HAP-1 (cell line): Measurements from ENCODE around the gene HNRNPM.
A peak's percentile ranks its signal among the peaks of the same experiment; 100 is the strongest.
"Not testable (repeated sequence)": the region's sequence is repeated elsewhere in the genome, so short reads cannot be mapped to it uniquely, and the experiment has no call there.

ENCODE experiments used
- DNase-seq, 2 experiments: peaks; one replicate each; pipeline ENCODE4 v3.0.0-alpha.2; 2016 to 2020; ENCODE audit warnings: low spot score in 2 of 2
- H3K27me3 ChIP-seq: fragments of 250-450 bp; sonication (Bioruptor Pico); 2 replicates; pipeline ENCODE4 v1.5.1; 2020; ENCODE audit warnings: low read depth, mild to moderate bottlenecking, moderate library complexity
- H3K36me3 ChIP-seq: fragments of 250-450 bp; sonication (Bioruptor Pico); replicated peaks from 2 replicates; pipeline ENCODE4 v1.5.1; 2020; ENCODE audit warnings: mild to moderate bottlenecking
- H3K4me1 ChIP-seq: fragments of 250-450 bp; sonication (Bioruptor Pico); 2 replicates; pipeline ENCODE4 v1.5.1; 2020; ENCODE audit warnings: mild to moderate bottlenecking
- H3K4me3 ChIP-seq: fragments of 250-450 bp; sonication (Bioruptor Pico); 2 replicates; pipeline ENCODE4 v1.5.1; 2020; ENCODE audit warnings: mild to moderate bottlenecking, moderate library complexity
- H3K9me3 ChIP-seq: fragments of 250-450 bp; sonication (Bioruptor Pico); 2 replicates; pipeline ENCODE4 v1.5.1; 2020; ENCODE audit warnings: mild to moderate bottlenecking, moderate library complexity
- in situ Hi-C: fragments of 300-500 bp; cut with MboI; formaldehyde crosslinking; loops from 3 replicates; pipeline ENCODE4 v1.14.3; 2020; ENCODE audit warnings: low sequenced_read_pairs, inconsistent platforms, mixed read lengths

HNRNPM gene

DNA sequence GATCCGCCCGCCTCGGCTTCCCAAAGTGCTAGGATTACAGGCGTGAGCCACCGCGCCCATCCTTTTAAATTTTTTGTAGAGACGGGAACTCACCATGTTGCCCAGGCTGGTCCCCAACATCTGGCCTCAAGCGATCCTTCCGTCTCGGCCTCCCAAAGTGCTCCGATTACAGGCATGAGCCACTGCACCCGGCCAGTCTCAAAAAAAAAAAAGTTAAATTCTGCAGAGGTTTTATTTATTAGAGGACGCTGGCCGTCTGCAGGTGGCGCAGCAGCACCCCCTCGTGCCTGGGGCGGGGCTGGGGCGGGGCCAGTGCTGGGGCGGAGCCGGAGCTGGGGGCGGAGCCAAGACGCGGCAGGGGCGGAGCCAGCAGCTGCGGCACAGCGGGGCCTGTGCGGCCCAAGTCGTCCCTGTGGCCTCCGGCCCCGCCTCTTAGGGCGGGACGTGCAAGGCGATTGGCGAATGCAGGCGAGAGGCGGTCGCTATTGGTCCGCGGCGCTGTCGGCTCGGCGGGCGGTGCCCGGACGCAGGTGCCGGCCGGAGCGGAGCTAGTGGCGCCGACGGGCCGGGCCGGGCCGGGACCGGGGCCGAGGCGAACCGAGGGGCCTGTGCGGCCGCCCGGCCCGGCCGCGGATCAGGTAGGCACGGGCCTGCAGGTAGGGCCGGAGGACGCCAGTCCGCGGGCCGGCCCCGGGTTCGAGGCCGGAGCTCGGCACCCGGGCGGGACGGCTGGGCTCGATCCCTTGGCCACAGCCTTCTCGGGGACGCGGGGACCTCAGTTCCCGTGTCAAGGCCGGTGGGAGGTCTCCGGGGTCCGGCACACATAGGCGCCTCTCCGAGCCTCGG lies 31.8 kb upstream of the HNRNPM start, which contains the start of gene MARCHF2:
MARCHF2 (plus strand) TSS at position 523 of the 846 bp plus-strand sequence. CDS start 8,536 bp downstream, outside the sequence.
- H3K9me3 ChIP-seq: no peaks in the 10 kb centered on the region
- peak within 1 kb of the TSS; percentile 55 for H3K4me3 ChIP-seq
- peaks cover 18% of the 10 kb centered on the region for H3K4me1 ChIP-seq
- no peaks in the 10 kb centered on the region for H3K36me3 ChIP-seq
- peak; percentile 94 to 96 for DNase-seq
- H3K27me3 ChIP-seq: no peaks in the 10 kb centered on the region
- in situ Hi-C loops: no loop called here

DNA sequence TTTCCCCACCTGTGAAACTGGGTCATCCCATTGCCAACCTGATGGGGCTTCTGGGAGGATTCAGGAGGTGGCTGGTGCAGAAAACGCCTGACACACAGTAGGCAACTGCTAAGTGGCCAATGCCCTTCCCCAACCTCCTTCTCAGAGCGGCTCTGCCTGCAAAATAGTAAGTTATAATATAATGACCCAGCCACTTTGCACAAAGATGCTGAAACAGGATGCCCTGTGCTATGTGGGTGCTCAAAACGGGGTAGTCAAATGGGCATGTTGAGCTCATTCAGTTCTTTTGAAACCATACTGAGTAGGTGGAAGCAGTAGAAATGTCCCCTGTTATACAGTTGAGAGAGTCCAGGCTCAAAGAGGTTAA lies 31.2 kb upstream of the HNRNPM start:
- H3K27me3 ChIP-seq: no peaks in the 10 kb centered on the region
- DNase-seq: no peak
- peaks cover 18% of the 10 kb centered on the region for H3K4me1 ChIP-seq
- in situ Hi-C loops: no loop called here
- H3K9me3 ChIP-seq: no peaks in the 10 kb centered on the region
- no peaks in the 10 kb centered on the region for H3K36me3 ChIP-seq
- H3K4me3 ChIP-seq: peak overlapping the region; percentile 55

DNA sequence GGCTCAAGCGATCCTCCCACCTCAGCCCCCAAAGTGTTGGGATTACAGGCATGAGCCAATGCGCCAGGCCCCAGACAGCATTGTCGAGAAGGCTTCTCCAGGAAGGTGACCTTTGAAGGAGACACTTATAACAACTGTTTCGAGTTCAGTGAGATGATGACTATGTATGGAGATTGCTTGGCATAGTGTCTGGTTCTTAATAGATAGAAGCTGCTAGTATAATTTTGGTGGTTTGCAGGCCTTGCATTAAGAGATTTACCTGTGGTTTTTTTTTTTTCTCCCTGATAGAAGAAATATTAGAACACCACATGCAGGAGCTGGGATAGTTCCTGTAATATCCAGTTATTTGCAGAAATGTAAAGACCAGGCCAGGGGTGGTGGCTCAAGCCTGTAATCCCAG lies 28.0 kb upstream of the HNRNPM start:
- DNase-seq: no peak
- in situ Hi-C loops: no loop called here
- H3K4me3 ChIP-seq: no peak overlapping the region
- H3K9me3 ChIP-seq: no peaks in the 10 kb centered on the region
- H3K27me3 ChIP-seq: no peaks in the 10 kb centered on the region
- peaks cover 18% of the 10 kb centered on the region for H3K4me1 ChIP-seq
- no peaks in the 10 kb centered on the region for H3K36me3 ChIP-seq

DNA sequence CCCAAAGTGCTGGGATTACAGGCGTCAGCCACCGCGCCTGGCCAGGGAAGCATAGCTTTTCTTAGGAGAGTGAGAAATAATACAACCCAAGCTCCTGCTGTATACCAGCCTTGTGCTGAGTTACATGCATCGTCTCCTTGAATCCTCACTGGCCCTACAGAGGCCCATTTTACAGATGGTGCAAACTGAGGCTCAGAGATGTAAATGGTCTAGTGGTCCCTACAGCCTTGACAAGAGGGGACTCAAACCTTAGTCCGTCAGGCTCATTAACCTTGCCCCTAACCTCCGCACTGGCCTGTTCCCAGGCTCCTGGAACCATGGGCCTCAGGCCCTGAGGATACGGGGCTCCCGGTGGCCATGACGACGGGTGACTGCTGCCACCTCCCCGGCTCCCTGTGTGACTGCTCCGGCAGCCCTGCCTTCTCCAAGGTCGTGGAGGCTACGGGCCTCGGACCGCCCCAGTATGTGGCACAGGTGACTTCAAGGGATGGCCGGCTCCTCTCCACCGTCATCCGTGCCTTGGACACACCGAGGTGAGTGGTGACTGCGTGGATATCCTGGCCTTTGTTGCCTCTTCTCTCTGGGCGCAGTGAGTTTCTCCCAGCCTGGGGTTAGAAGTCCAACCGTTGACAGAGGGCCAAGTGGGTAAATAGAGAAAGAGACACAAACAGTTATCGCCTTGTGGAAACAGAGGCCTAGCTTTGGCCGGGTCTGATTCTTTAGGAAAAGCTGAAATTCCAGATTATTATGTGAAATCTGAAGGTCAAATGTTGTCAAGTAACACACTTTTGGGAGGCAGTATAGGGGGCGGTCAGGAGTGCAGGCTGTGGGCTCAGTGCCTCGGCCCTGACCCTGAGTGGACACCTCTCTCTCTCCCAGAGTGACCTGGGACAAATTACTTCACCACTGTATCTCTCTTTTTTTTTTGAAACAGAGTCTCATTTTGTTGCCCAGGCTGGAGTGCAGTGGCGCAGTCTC lies 23.0 kb upstream of the HNRNPM start:
- no peak for DNase-seq
- Histone ChIP-seq H3K27me3 (no peaks in the 10 kb centered on the region), H3K9me3 (no peaks in the 10 kb centered on the region), H3K4me3 (no peak overlapping the region), H3K36me3 (no peaks in the 10 kb centered on the region), H3K4me1 (peaks cover 2% of the 10 kb centered on the region; the same call in 1 of the 2 replicates)
- in situ Hi-C loops: no loop called here

DNA sequence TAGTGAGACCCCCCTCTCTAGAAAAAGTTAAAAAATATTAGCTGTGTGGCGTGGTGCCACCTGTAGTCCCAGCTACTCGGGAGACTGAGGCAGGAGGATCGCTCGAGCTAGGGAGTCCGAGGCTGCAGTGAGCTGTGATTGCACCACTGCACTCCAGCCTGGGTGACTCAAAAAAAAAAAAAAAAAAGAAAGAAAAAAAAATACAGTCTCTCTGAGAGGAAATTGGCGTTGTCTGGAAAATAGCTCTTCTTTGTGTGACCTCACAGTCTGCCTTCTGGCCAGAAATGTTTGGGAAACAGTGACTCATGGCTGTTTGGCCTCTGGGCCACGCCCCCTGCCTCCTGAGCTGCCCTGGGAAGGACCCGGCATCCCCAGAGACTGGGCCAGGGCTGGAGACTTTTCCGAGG lies 21.0 kb upstream of the HNRNPM start:
- Histone ChIP-seq H3K36me3 (no peaks in the 10 kb centered on the region), H3K9me3 (no peaks in the 10 kb centered on the region), H3K4me3 (no peak overlapping the region), H3K27me3 (no peaks in the 10 kb centered on the region), H3K4me1 (peaks cover 2% of the 10 kb centered on the region; the same call in 1 of the 2 replicates)
- in situ Hi-C loops: no loop called here
- peak; percentile 35 to 73 for DNase-seq

DNA sequence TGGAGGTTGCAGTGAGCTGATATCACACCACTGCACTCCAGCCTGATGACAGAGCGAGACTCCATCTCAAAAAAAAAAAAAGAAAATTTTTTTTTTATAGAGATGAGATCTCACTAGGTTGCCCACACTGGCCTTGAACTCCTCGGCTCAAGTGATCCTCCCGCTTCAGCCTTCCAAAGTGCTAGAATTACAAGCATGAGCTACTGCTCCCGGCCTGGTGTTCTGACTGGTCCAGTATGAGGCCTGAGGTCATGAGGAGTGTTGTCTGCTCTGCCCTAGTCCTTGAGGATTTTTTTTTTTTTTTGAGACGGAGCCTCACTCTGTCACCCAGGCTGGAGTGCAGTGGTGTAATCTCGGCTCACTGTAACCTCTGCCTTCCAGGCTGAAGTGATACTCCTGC lies 19.4 kb upstream of the HNRNPM start:
- H3K36me3 ChIP-seq, H3K4me1 ChIP-seq, H3K9me3 ChIP-seq, DNase-seq, H3K4me3 ChIP-seq, H3K27me3 ChIP-seq, in situ Hi-C loops: not testable (repeated sequence)

DNA sequence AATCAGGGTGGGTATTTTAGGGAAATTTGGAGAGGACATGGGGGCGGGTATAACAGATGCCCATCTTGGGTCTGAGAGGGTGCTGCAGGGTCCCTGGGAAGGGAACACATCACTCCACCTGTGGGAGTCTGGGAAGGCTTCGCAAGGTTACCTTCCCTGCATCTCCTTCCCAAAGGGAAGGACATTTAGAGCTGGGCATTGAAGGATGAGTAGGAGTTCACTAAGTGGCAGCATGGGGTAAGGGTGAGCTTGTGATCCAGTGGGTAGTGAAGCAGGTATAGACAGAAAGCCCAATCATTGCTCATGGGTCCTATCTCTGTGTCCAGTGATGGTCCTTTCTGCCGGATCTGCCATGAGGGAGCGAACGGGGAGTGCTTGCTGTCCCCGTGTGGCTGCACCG lies 18.5 kb upstream of the HNRNPM start:
- H3K9me3 ChIP-seq: no peaks in the 10 kb centered on the region
- H3K36me3 ChIP-seq: no peaks in the 10 kb centered on the region
- peaks cover 2% of the 10 kb centered on the region; the same call in 1 of the 2 replicates for H3K4me1 ChIP-seq
- in situ Hi-C loops: no loop called here
- H3K27me3 ChIP-seq: no peaks in the 10 kb centered on the region
- H3K4me3 ChIP-seq: no peak overlapping the region
- no peak for DNase-seq

DNA sequence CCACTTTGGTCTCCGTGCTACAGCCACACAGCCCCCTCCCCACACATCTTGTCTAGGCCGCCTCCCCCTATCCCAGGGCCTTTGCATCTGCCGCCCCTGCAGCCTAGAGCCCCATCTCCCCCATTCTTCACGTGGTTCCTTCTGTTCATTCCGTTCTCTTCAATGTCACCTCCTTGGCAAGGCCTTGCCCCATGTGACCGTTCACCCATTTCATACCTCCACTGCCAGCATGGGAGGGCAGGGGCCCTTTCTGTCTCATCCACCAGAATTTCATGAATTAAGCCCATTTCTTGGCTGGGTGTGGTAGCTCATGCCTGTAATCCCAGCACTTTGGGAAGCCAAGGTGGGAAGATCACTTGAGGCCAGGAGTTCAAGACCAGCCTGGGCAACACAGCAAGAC lies 15.7 kb upstream of the HNRNPM start:
- Histone ChIP-seq H3K9me3 (no peaks in the 10 kb centered on the region), H3K4me3 (no peak overlapping the region), H3K27me3 (no peaks in the 10 kb centered on the region), H3K36me3 (no peaks in the 10 kb centered on the region), H3K4me1 (no peaks in the 10 kb centered on the region)
- in situ Hi-C loops: no loop called here
- no peak for DNase-seq

DNA sequence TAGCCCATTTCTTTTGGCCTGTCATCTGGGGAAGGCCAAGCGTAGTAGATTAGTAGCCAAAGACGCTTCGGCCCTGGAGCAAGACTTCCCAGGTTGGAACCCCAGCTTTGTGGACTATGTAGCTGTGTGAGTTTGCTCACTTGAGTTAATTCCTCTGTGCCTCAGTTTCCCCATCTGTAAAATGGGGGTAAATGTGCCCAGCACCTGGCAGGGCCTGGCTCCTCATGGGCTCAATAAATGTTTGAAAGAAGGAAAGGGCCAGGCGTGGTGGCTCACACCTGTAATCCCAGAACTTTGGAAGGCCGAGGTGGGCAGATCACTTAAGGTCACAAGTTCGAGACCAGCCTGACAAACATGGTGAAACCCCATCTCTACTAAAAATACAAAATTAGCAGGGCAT lies 14.9 kb upstream of the HNRNPM start:
- Histone ChIP-seq H3K4me3 (no peak overlapping the region), H3K9me3 (no peaks in the 10 kb centered on the region), H3K4me1 (no peaks in the 10 kb centered on the region), H3K36me3 (no peaks in the 10 kb centered on the region), H3K27me3 (no peaks in the 10 kb centered on the region)
- in situ Hi-C loops: no loop called here
- DNase-seq: no peak

DNA sequence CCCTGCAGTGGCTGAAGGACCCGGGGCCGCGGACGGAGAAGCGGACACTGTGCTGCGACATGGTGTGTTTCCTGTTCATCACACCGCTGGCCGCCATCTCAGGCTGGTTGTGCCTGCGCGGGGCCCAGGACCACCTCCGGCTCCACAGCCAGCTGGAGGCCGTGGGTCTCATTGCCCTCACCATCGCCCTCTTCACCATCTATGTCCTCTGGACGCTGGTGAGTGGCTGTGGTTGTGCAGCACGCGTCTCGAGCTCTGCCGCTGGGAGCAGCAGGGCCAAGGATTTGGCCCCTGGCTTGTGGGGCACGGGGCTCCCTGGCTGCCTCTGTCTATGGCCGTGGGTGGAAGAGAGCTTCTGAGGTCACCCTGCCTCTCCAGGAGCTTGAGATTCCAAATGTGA lies 14.1 kb upstream of the HNRNPM start:
- H3K9me3 ChIP-seq: no peaks in the 10 kb centered on the region
- in situ Hi-C loops: no loop called here
- no peak overlapping the region for H3K4me3 ChIP-seq

DNA sequence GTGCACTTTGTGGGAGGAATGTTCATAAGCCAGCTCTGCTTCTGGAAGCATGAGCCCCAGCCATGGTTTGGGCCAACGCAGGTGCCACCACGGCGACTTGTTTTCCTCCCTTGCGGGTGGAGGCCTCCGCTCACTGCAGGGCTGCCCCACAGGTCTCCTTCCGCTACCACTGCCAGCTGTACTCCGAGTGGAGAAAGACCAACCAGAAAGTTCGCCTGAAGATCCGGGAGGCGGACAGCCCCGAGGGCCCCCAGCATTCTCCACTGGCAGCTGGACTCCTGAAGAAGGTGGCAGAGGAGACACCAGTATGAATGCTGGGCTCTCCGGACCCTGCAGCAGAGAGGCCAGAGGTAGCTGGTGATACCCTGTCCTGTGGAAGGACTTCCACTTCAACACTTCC lies 6.5 kb upstream of the HNRNPM start:
- no peaks in the 10 kb centered on the region for H3K9me3 ChIP-seq
- no peaks in the 10 kb centered on the region; the same call in 1 of the 2 replicates for H3K4me1 ChIP-seq
- no peak for DNase-seq
- in situ Hi-C loops: no loop called here
- no peaks in the 10 kb centered on the region for H3K27me3 ChIP-seq
- H3K36me3 ChIP-seq: no peaks in the 10 kb centered on the region
- H3K4me3 ChIP-seq: no peak overlapping the region

More for the DNA sequence above, 14.1 kb upstream of the HNRNPM start:
- Histone ChIP-seq H3K4me1 (no peaks in the 10 kb centered on the region), H3K27me3 (no peaks in the 10 kb centered on the region), H3K36me3 (no peaks in the 10 kb centered on the region)
- DNase-seq: no peak

DNA sequence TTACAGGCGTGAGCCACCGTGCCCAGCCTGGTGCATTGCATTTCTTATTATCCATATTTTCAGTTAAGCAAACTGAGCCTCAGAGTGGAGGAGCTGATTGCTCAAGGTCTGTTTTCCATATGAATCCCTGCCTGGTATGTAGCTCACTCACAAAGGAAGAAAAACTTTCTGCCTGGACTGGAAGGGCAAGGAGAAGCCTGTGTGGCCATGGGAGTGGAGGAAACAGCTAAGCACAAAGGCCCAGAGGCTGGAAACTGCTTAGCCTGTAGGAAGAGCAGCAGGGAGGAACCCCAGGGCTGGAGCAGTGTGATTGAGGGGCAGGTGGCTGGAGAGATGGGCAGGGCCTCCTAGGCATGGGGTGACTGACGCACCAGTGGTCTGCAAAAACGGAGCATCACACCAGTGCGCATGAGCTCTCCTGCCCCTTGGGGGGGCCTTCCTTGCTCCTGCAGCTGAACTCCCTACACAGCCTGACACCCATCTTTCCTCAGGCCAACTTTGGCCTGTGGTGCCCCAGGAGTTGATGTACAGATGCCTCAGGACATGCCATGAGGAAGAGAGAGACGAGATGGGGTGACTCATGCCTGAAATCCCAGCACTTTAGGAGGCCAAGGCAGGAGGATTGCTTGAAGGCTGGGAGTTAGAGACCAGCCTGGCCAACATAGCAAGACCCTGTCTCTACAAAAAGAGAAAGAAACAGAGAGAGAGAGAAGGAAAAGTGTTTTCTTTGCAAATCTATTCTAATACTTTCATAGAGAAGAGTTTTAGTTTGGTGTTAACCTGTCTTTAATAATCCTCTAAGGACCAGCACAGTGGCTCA lies 2.8 kb upstream of the HNRNPM start:
- H3K36me3 ChIP-seq: peaks cover 14% of the 10 kb centered on the region
- in situ Hi-C loops: no loop called here
- peak in 1 of 2 experiments; percentile 37 for DNase-seq
- H3K4me3 ChIP-seq: no peak overlapping the region
- H3K27me3 ChIP-seq: no peaks in the 10 kb centered on the region
- peaks cover 4% of the 10 kb centered on the region for H3K4me1 ChIP-seq
- no peaks in the 10 kb centered on the region for H3K9me3 ChIP-seq

DNA sequence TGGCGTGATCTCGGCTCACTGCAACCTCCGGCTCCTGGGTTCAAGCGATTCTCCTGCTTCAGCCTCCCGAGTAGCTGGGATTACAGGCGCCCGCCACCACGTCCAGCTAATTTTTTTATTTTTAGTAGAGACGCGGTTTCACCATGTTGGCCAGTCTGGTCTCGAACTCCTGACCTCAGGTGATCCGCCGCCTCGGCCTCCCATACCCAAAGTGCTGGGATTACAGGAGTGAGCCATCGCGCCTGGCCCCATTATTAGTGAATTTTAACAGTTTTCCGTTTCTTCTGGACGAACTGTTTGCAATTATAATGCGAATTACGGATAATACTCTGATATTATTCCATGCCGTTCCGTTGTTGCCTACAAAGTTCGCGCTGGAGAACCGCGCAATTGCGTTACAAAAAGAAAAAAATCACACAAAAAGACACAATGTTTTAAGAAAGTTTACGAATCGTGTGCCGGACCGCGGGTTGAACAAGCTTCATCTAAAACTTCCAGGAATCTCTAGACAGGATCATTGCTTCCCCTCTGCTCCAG lies 567 bp upstream of the HNRNPM start:
- Histone ChIP-seq H3K4me3 (peak overlapping the region; percentile 98), H3K36me3 (peaks cover 23% of the 10 kb centered on the region), H3K4me1 (peaks cover 25% of the 10 kb centered on the region)
- DNase-seq, in situ Hi-C loops, H3K27me3 ChIP-seq, H3K9me3 ChIP-seq: not testable (repeated sequence)
